HG02973 (cell line): ENCODE data around the gene IWS1.
"Not testable (repeated sequence)": the region's sequence is repeated elsewhere in the genome, so short reads cannot be mapped to it uniquely, and the experiment has no call there.

Experiments used
- ATAC-seq: cut with Tn5 transposase; IDR thresholded peaks from one replicate; pipeline ENCODE4 v1.9.1; 2021; ENCODE audit warnings: moderate library complexity; ENCODE audit not compliant: unreplicated experiment

Gene IWS1

GRCh38 chr2:127561371-127561770 is 35.1 kb upstream of the IWS1 start:
- ATAC-seq, result no peak

GRCh38 chr2:127560931-127561280 is 34.6 kb upstream of the IWS1 start:
- no peak for ATAC-seq

GRCh38 chr2:127560201-127560930 is 34.1 kb upstream of the IWS1 start:
- no peak for ATAC-seq

GRCh38 chr2:127559454-127559853 is 33.2 kb upstream of the IWS1 start:
- no peak for ATAC-seq

- no peak for ATAC-seq
These were observed 32.6 kb upstream of the IWS1 start for GRCh38 chr2:127558911-127559310.

GRCh38 chr2:127552846-127553245 is 26.6 kb upstream of the IWS1 start:
- no peak for ATAC-seq

- ATAC-seq, result no peak
These were observed 26.0 kb upstream of the IWS1 start for GRCh38 chr2:127552336-127552735.

GRCh38 chr2:127551221-127551930 is 25.1 kb upstream of the IWS1 start:
- ATAC-seq, result no peak

- ATAC-seq, result no peak
These were observed 20.5 kb upstream of the IWS1 start for GRCh38 chr2:127546797-127547196.

GRCh38 chr2:127545796-127546195 is 19.5 kb upstream of the IWS1 start:
- no peak for ATAC-seq

GRCh38 chr2:127545189-127545588 is 18.9 kb upstream of the IWS1 start:
- ATAC-seq, result no peak

- not testable (repeated sequence) for ATAC-seq
These were observed 16.8 kb upstream of the IWS1 start for GRCh38 chr2:127543013-127543501.

- ATAC-seq, result no peak
These were observed 15.9 kb upstream of the IWS1 start for GRCh38 chr2:127542231-127542630.

GRCh38 chr2:127541809-127542208 is 15.5 kb upstream of the IWS1 start:
- ATAC-seq, result no peak

- no peak for ATAC-seq
These were observed 11.4 kb upstream of the IWS1 start for GRCh38 chr2:127537644-127538043.

GRCh38 chr2:127536707-127537541 is 10.6 kb upstream of the IWS1 start:
- no peak for ATAC-seq

- no peak for ATAC-seq
These were observed 9.6 kb upstream of the IWS1 start for GRCh38 chr2:127535918-127536317.

- no peak for ATAC-seq
These were observed 9.2 kb upstream of the IWS1 start, which contains the start of gene MYO7B for GRCh38 chr2:127535422-127535901. TSS of gene MYO7B (plus strand) at chr2:127535683. CDS start at chr2:127559723, 24,040 bp downstream.

- no peak for ATAC-seq
These were observed 6.0 kb upstream of the IWS1 start for GRCh38 chr2:127532296-127532695.

- no peak for ATAC-seq
These were observed 4.9 kb upstream of the IWS1 start for GRCh38 chr2:127531221-127531648.
